Large intestine (tissue), 3 donors: ENCODE measurements around the gene MAP3K20. TPM values are rescaled to one million over a fixed set of nuclear protein-coding genes. Genes with fewer than 3 reads are reported as not detected.
A peak's percentile ranks its signal among the peaks of the same experiment; 100 is the strongest.

Experiments
- DNase-seq, 2 donors: peaks; one replicate each; pipeline versions ENCODE4 v3.0.0 to v3.0.0-alpha.2; 2013
- H3K27ac ChIP-seq: one replicate; pipeline ENCODE4 v1.5.1; 2013; ENCODE audit warnings: low read length
- H3K27me3 ChIP-seq: 2 replicates; pipeline ENCODE4 v1.6.1; 2013; ENCODE audit warnings: low read length; ENCODE audit not compliant: control insufficient read depth, insufficient read depth
- H3K36me3 ChIP-seq: 2 replicates; pipeline ENCODE4 v1.6.1; 2013; ENCODE audit warnings: low read length; ENCODE audit not compliant: control insufficient read depth, insufficient read depth
- H3K4me1 ChIP-seq: one replicate; pipeline ENCODE4 v1.6.1; 2013; ENCODE audit warnings: low read length; ENCODE audit not compliant: control insufficient read depth, insufficient read depth
- H3K4me3 ChIP-seq: one replicate; pipeline ENCODE4 v1.5.1; 2013; ENCODE audit warnings: low read length
- H3K9me3 ChIP-seq: one replicate; pipeline ENCODE4 v1.6.1; 2013; ENCODE audit warnings: mild to moderate bottlenecking, low read depth, low read length, moderate library complexity; ENCODE audit not compliant: control insufficient read depth
- WGBS: methylation state at CpG from one replicate; pipeline ENCODE4 v1.1.5; 2013; ENCODE audit warnings: low lambda C conversion rate; ENCODE audit not compliant: insufficient coverage; 5-methylcytosine and 5-hydroxymethylcytosine counted together
- polyA plus RNA-seq: library from polyadenylated mRNA; unstranded; fragments of 120-200 nt; gene quantifications from one replicate; pipeline ENCODE4 v1.2.1, GENCODE V29; 2013

The MAP3K20 gene
- polyA plus RNA-seq, 1 donor = 31.7 TPM

DNA sequence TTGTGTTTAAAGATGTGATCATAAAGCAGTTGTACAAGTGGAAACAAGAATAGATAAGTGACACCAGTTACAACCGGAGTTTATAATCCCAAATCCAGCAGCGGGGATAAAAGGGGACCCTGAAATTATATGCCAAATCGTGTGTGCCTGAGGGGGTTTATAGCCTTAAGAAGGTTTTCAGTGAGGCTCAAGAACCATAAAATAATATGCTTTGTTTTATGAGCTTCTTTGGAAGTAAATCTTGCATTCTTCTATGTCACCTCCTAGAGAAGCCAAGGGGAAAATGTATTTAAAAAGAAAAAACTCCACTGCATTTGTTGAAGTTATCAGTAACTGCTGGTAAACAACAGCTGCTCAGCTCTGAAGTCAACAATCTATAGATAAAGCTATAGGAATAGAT, 25.8 kb upstream of the MAP3K20 start:
- H3K4me1 ChIP-seq = peaks cover 36% of the 10 kb centered on the region
- no peaks in the 10 kb centered on the region for H3K36me3 ChIP-seq
- no peak for DNase-seq
- no CpG with 5 or more reads among the region's 3 CpGs for WGBS
- H3K27ac ChIP-seq = peak overlapping the region; percentile 89
- no peak overlapping the region for H3K4me3 ChIP-seq
- no peaks in the 10 kb centered on the region for H3K9me3 ChIP-seq
- H3K27me3 ChIP-seq = no peaks in the 10 kb centered on the region

DNA sequence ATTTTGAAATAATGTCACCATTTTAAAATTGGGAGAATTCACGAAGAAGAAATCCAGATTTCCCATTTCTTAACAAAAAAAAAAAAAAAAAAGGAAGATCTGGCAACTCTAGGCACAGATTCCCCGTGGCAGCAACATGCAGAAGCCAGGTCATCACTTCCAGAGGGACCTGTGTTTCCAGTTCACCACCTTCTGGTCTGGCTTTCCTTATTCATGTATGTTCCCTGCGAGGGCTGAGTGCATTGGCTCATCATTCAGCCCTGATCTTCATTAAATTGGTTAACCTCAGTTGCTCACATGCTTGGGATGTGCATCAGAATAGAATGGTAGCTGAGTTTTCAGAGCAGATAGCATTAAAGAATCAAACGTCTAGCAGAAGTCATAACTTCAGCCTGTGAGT, 25.0 kb upstream of the MAP3K20 start:
- peak overlapping the region; percentile 89 for H3K27ac ChIP-seq
- peaks cover 35% of the 10 kb centered on the region for H3K4me1 ChIP-seq
- H3K9me3 ChIP-seq = no peaks in the 10 kb centered on the region
- H3K36me3 ChIP-seq = no peaks in the 10 kb centered on the region
- H3K27me3 ChIP-seq = no peaks in the 10 kb centered on the region
- no peak overlapping the region for H3K4me3 ChIP-seq
- DNase-seq = no peak
- 100% methylated on average over 1 of the region's 4 CpGs for WGBS

DNA sequence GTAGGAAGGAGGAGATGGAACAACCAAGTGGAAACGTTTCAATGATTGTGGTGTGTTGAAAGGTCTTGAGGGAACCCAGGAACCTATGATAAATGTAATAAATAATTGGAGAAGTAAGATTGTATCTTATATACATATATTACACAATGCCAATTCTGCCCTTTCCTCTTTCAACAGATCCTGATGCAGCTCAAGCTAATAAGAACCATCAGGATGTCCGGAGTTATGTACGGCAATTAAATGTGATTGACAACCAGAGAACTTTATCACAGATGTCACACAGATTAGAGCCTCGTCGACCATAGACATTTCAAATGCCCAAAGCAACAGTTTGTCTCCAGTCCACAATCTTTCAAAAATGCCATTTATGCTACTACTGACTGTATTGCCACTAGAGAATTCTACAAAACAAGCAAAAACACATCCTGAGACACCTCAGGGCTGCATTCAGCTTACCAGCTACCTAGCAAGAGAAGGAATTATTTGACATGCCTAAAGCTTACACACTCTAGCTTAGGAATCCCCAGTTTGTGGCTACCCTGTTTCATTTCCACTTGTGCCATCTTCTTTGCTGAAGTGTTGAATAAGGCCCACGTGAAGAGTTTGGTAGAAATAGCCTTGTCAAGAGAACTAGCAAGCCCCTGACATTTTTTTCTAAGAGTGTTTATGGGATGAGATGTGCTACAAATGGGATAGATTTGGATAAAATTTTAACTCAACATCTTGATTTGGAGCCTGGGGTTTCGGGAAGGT, 24.0 kb upstream of the MAP3K20 start:
- H3K27me3 ChIP-seq = no peaks in the 10 kb centered on the region
- H3K36me3 ChIP-seq = no peaks in the 10 kb centered on the region
- H3K4me3 ChIP-seq = no peak overlapping the region
- H3K4me1 ChIP-seq = peaks cover 35% of the 10 kb centered on the region
- no peaks in the 10 kb centered on the region for H3K9me3 ChIP-seq
- H3K27ac ChIP-seq = no peak overlapping the region
- DNase-seq = no peak
- 57% methylated on average over 1 of the region's 7 CpGs for WGBS

DNA sequence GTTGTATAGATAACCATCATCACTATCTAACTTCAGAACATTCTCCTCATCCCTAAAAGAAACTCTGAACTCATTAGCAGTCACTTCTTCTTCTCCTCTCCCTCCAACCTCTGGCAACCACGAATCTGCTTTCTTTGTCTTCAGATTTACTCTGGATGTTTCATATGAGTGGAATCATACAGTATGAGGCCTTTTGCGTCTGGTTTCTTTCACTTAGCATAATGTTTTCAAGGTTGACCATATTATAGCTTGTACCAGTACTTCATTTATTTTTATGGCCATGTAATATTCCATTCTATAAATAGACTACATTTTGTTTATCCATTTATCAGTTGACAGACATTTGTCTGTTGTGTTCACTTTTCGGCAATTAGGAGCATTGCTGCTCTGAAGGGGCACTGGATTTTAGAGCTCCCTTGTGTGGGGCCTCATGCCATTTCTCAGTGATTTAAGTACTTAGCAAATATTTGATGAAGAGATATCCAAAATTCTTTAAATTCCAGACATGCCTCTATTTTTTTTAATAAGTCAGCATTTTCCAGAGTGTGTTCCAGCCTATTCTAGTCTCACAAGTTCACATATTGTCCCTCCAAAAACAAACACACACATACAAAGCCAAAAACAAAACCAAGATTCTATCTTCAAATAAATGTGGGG, 22.5 kb upstream of the MAP3K20 start:
- Histone ChIP-seq H3K27ac (no peak overlapping the region), H3K4me3 (no peak overlapping the region), H3K4me1 (peaks cover 25% of the 10 kb centered on the region), H3K9me3 (no peaks in the 10 kb centered on the region), H3K27me3 (no peaks in the 10 kb centered on the region), H3K36me3 (no peaks in the 10 kb centered on the region)
- no CpG with 5 or more reads among the region's 3 CpGs for WGBS
- no peak for DNase-seq

DNA sequence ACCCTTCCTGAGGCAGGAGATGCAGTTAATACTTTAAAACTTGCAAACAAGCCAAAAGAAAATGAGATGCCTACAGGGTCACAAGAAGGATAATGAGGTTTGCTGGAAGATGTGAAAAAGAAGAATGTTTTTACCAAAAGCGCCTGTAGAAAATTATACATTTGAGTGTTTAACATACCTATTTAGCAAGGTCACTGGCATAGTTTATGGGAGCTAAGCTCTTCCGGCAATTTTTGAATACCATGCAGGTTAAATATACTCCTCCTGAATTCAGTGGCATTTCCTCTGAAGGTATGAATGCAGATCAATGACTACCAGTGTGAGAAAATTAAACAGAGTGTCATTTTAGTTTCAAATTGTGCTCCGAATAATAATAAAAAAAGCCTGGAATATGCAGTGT, 21.2 kb upstream of the MAP3K20 start:
- WGBS = 100% methylated on average over 2 of the region's 3 CpGs
- DNase-seq = no peak
- no peaks in the 10 kb centered on the region for H3K27me3 ChIP-seq
- H3K4me3 ChIP-seq = no peak overlapping the region
- no peaks in the 10 kb centered on the region for H3K9me3 ChIP-seq
- peaks cover 19% of the 10 kb centered on the region for H3K4me1 ChIP-seq
- no peaks in the 10 kb centered on the region for H3K36me3 ChIP-seq
- H3K27ac ChIP-seq = no peak overlapping the region

DNA sequence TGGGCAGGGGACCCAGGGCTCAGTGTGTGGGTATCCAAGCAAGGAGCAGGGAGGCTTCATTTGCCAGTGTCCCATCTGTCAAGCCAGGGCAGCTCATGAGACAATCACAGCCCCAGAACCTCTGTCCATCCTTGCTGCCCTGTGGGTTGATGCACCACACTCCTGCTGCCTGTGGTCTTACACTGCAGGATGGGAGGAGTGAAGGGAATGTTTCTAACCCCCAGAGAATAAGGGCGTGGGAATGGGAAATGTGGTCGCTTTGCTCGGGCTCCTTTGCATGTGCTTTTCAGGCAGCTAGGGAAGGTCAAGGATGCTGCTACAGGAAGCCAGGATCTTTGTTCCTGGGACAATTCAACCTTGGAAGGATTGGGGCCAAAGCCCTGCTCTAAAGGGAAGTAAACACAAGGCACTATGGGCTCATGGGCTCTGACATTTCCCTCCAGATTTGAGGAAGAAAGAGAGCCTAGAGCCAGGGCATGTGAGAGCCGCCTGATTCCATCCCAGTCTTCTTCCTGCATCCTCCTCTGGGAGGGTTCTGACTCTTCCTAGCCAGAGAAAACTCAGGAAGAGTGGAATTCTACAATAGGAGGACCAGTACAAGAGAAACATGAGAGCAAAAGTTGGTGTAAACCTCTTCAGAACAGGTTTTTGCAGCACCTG, 18.8 kb upstream of the MAP3K20 start:
- no peak overlapping the region for H3K4me3 ChIP-seq
- H3K9me3 ChIP-seq = no peaks in the 10 kb centered on the region
- DNase-seq = no peak
- H3K27me3 ChIP-seq = no peaks in the 10 kb centered on the region
- no peaks in the 10 kb centered on the region for H3K36me3 ChIP-seq
- no CpG with 5 or more reads among the region's 4 CpGs for WGBS
- H3K27ac ChIP-seq = no peak overlapping the region
- H3K4me1 ChIP-seq = peaks cover 1% of the 10 kb centered on the region

DNA sequence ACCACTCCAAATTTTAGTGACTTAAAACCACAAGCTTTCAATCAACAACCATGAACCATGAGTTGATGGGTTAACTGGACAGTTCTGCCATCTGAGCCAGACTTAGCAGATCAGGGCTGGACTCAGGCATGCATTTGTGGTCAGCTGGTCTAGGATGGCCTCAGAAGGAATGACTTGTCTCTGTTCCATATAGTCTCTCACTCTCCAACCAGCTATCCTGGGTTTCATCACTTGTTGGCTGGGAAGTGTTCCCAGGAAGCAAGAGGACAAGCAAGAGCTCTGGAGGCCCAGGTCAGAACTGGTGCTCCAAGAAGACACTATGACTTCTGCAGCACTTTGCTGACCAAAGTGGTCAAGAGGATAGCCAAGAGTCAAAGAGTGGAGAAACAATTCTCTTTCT, 17.5 kb upstream of the MAP3K20 start:
- Histone ChIP-seq H3K36me3 (no peaks in the 10 kb centered on the region), H3K27me3 (no peaks in the 10 kb centered on the region), H3K4me3 (no peak overlapping the region), H3K4me1 (no peaks in the 10 kb centered on the region), H3K27ac (no peak overlapping the region), H3K9me3 (no peaks in the 10 kb centered on the region)
- DNase-seq = no peak

DNA sequence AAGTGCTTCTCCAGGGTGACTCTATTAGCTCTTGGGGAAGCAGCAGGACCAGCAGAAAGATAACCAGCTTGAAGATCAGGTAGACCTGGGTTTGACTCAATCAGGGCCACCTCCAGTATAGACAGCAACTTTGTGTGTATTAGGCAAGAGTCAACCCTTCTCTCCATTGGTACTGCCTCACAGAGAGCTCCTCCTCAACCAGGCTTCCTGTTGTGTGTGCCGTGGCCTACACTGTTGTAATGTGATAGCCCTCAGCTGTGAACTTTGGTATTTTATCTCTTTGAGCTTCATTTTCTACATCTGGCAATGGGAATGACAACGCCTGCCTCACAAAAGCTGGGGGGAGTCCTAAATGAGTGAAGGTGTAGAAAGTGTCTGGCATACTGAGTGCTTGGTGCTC, 17.0 kb upstream of the MAP3K20 start:
- no CpG with 5 or more reads among the region's 2 CpGs for WGBS
- H3K9me3 ChIP-seq = no peaks in the 10 kb centered on the region
- DNase-seq = no peak
- no peaks in the 10 kb centered on the region for H3K36me3 ChIP-seq
- H3K27ac ChIP-seq = no peak overlapping the region
- no peaks in the 10 kb centered on the region for H3K27me3 ChIP-seq
- no peaks in the 10 kb centered on the region for H3K4me1 ChIP-seq
- no peak overlapping the region for H3K4me3 ChIP-seq

DNA sequence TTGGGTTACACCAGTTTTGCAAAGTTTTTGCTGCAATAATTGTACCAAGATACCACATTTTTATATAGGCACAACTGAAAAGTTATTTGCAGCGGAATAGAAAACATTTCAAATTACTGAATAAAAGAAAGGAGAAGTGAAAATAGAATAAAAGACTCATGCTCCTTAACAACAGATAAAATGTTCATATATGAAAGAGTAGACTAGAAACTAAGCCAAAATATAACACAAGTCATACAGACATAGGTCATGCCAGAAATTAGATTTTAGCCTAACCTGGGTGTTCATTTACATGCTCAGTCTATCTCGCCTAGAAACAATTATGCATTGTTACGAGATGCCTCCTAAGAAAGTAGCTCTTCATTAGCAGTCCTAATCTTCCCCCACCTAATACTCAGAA, 16.4 kb upstream of the MAP3K20 start:
- Histone ChIP-seq H3K27ac (no peak overlapping the region), H3K36me3 (no peaks in the 10 kb centered on the region), H3K4me1 (no peaks in the 10 kb centered on the region), H3K27me3 (no peaks in the 10 kb centered on the region), H3K4me3 (no peak overlapping the region), H3K9me3 (no peaks in the 10 kb centered on the region)
- WGBS = no CpG with 5 or more reads among the region's 3 CpGs
- DNase-seq = no peak

DNA sequence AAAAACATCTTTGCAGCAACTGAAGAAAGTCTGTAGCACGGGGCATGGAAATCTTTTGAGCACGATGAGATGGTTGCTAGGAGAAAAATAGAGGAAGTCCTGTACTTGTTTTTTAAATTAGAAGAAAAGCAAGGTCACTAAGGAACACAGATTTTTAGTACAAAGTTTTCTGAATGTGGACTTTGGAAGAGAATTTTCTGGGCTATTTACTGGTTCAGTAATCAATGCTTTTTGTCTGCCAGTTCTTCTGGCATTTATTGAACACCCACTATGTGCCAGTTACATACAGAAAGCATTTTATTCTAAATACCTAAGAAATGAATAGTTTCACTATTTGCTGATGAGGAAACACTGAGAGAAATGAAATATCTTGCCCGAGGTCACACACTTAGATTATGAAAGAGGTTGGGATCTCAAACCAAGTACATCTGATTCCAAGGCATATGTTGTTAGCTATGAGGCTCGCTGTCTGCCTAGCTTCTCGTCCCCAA, 15.6 kb upstream of the MAP3K20 start:
- Histone ChIP-seq H3K27me3 (no peaks in the 10 kb centered on the region), H3K4me3 (no peak overlapping the region), H3K9me3 (no peaks in the 10 kb centered on the region), H3K36me3 (no peaks in the 10 kb centered on the region), H3K27ac (no peak overlapping the region), H3K4me1 (no peaks in the 10 kb centered on the region)
- whole genome bisulfite sequencing = 100% methylated on average over 1 of the region's 5 CpGs
- DNase-seq = no peak
